GM19240 (cell line): ENCODE results near the gene HS1BP3.

ENCODE experiments used
- DNase-seq: peaks from one replicate; pipeline ENCODE4 v3.0.0; 2011; ENCODE audit warnings: low spot score; ENCODE audit not compliant: insufficient read length

The HS1BP3 gene

DNA sequence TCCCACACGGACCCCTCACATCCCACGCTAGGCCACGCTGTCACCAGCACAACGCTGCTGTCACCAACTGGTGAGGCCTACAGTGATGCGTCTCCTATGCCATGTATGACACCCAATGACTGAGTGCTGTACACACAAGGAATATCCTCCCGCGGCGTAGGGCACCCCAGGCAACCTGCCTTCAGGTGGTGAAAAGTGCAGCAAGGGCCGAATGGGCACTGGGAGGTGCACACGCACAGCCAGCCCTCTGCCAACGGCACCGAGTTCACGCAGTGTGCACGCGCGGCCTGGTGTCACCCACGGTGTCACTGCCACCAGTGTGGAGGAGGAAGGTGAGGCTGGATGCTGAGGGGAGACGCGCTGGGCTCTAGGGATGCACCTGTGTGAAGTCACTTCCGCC, 4.5 kb downstream of the HS1BP3 start:
- no peak for DNase-seq

- DNase-seq = no peak
Observed at GRCh38 chr2:20645761-20646160, 5.1 kb downstream of the HS1BP3 start.

DNA sequence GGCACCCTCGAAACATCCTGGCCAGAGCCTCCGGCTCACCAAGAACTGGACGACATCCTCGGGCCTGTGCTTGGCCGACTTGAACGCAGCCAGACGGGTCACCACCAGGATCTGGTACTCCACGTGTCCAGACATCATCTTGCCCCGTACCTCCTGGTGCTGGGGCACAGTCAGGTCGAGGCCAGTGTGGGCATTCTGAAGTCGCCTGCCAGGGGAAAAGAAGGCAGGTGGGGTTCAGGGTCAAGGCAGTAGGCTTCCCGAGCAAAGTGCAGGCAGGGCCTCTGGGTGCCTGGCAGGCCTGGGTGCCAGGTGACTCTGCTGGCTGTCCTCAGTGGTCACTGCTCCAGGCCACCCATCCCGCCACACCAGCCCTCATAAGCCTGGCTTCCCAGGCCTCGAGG, 5.6 kb downstream of the HS1BP3 start:
- no peak for DNase-seq

DNA sequence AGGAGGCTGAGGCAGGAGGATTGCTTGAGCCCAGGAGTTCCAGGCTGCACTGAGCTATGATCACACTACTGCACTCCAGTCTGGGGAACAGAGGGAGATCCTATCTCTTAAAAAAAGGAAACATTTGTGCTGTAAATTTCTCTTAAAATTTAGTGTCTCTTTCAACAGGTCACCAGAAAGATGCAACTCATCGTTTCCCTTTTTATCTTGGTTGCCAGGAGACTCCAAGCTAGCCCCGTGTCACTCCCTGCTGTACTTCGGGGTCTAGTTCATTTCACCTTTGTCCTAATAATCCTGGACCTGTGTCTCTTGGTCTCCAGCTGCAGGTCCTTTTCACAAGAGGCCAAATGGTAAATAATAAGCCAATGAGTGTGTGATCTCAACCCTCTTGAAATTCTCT, 7.1 kb downstream of the HS1BP3 start:
- DNase-seq = no peak

DNA sequence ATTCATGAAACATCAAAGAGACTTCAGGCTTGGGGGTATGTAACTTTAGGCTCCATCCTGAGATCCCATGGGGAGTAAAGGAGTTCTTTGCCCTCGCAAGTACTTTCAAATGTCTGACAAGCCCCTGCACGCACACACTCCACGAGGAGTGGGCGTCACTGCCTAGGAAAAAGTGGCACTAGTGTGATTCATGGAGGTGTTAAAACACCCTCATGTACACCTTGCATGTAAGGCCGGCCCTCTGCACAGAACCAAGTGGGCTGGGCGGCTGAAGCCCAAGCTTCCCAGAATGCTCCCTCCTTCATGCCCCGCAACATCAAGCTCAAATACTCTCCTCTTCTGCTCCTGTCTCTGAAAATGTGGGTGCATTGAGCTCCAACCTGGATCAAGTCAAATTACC, 7.8 kb downstream of the HS1BP3 start:
- DNase-seq = no peak

GRCh38 chr2:20642055-20642971, 8.6 kb downstream of the HS1BP3 start:
- DNase-seq = peak; percentile 89

- DNase-seq = no peak
Observed at GRCh38 chr2:20641123-20641985, 9.5 kb downstream of the HS1BP3 start.

DNA sequence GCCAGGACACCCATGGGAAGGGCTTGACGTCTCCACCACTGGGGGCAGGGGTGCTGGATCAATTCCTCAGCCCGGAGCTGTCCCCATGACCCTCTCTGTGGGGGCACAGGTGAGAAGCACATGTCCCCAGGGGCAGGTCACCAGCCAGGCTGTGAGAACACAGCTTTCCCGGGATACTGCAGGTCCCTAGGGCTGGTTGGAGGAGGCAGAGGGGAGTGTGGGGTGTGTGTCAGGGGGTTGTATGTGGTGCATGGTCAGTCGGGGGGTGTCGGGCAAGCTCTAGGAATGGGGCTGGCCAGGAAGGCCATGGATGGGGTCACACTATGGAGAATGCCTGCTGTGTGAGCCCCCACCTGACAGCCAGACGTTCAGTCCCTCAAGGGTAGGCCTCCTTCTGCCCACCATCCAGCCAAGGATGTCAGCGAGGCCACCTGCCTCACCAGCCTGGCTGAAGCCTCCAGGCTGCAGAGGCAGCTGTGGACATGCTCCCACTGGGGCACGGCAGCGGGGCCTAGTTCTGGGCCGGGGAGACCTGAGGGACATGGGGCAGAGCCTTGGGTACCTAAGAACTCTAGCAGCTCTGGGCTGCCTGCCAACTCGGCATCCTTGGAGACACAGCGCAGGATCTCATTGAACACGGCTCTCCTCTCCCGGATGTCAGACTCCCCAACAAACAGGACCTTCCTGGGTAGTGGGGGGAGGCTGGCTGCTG, 10.3 kb downstream of the HS1BP3 start:
- no peak for DNase-seq

GRCh38 chr2:20638646-20639430, 12.1 kb downstream of the HS1BP3 start:
- no peak for DNase-seq

GRCh38 chr2:20638014-20638413, 12.9 kb downstream of the HS1BP3 start:
- no peak for DNase-seq

- DNase-seq = no peak
Observed at GRCh38 chr2:20637147-20637546, 13.8 kb downstream of the HS1BP3 start.

- peak; percentile 80 for DNase-seq
Observed at GRCh38 chr2:20635675-20636584, 15.0 kb downstream of the HS1BP3 start.

- no peak for DNase-seq
Observed at GRCh38 chr2:20635113-20635510, 15.8 kb downstream of the HS1BP3 start.

DNA sequence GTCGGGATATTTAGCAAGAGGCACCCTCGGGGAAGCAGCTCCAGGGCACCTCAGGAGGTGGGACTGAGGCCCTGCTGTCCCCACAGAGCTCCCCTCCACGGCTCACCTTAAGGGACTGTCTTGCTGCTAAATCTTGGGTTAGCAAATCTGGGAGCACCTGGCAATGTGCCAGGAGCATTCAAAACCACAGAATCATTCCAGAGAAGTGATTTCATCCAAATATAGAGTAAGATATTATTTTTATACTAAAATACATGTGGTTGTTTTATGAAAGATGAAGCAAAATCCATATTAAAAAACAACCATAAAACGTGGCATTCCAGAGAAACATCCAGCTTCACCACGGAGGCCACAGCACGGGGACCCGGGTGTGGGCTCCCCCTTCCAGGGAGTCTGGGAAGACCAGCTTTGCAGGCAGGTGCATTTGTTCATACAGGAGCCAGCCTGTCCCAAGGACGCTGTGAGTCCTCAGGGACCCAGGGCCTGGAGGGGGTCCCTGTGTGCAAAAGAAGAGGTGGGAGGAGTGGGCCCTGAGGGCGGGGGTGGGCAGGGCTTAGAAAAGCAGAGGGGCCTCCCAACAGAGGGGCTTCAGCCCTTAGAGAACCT, 16.3 kb downstream of the HS1BP3 start:
- no peak for DNase-seq

DNA sequence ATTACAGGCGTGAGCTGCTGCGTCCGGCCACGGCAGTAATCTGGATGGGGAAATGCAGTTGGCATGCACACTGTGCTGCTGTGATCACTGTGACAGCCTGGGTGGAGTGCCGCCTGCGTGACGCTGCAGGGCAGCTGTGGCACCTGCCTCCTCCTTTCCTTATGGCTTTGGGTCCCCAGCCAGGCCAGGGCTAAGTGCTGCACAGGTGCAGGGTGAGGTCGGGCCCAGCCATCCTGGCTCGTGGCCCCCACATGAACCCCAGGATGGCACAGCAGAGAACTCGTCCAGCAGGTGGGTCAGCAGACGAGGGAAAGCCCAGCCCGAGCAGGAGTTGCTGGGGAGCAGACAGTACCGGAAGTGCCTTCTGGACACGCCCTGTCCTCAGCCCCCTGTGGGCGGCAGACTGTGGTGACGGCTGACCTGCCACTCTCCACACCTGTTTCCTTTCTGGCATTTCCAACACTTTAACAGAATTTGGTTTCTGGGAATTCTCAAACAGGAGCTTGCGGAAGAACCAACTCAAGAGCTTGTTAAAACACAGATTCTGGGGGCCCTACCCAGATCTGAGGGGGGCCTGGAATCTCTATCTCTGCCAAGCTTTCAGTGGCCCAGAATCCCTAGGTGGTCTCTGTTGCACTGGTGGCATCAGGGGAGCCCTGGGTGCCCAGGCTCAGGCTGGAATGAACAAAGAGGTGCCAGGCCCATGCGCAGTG, 16.9 kb downstream of the HS1BP3 start:
- DNase-seq = no peak

- peak; percentile 22 for DNase-seq
Observed at GRCh38 chr2:20633001-20633400, 17.9 kb downstream of the HS1BP3 start.

DNA sequence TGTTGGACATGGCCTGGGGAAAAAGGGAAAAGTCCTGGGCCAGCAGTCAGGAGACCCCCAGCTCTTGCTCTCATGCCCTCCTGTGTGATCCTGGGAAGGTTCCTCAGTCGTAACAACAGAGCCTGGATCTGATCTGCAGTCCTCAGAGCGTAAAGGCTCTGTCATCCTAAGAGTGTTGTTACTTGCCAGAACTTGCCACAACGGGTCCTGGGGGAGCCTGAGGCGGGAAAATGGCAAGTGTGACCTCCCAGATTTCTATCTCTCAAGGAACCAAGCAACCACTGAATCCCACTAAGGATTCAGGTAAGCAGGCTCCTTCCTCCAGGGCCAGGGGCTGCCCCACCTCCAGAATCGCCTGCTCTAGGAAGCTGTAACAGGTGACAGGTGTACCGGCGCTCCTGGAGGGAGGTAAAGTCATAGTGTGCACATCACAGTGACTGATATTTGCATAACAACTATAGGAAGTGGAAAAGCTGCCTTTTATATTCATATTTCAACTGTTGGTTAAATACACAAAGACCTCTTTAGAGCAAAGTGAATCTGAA, 18.4 kb downstream of the HS1BP3 start:
- DNase-seq = no peak

GRCh38 chr2:20631617-20632307, 19.1 kb downstream of the HS1BP3 start:
- DNase-seq = no peak
